Activated CD8-positive, alpha-beta memory T cell treated with anti-CD3 and anti-CD28 coated beads, Interleukin-2, amount 50 U/mL, for 1 hour (primary cell): ENCODE measurements around the gene EID2.

Experiments used
- DNase-seq: peaks from one replicate; pipeline ENCODE4 v3.0.0-alpha.2; 2020; ENCODE audit errors: extremely low read depth

Gene EID2

GRCh38 chr19:39539518-39540332, at the start of gene EID2:
Gene EID2, minus strand, starts transcription at chr19:39540161. Its CDS starts 82 bp downstream, at chr19:39540079.
- DNase-seq: peak; percentile 89

- DNase-seq: no peak
Observed at GRCh38 chr19:39588066-39588465, 48.1 kb upstream of the EID2 start.

GRCh38 chr19:39587496-39587895, 47.5 kb upstream of the EID2 start:
- no peak for DNase-seq

GRCh38 chr19:39582891-39583625, 43.1 kb upstream of the EID2 start:
- no peak for DNase-seq

- DNase-seq: no peak
Observed at GRCh38 chr19:39582442-39582841, 42.5 kb upstream of the EID2 start.

GRCh38 chr19:39568604-39569003, 28.6 kb upstream of the EID2 start:
- DNase-seq: no peak

GRCh38 chr19:39566064-39566463, 26.1 kb upstream of the EID2 start:
- no peak for DNase-seq

- no peak for DNase-seq
Observed at GRCh38 chr19:39563408-39563807, 23.4 kb upstream of the EID2 start.

- no peak for DNase-seq
Observed at GRCh38 chr19:39558624-39559117, 18.7 kb upstream of the EID2 start.

GRCh38 chr19:39557811-39558623, 18.1 kb upstream of the EID2 start:
- DNase-seq: no peak

GRCh38 chr19:39555883-39556282, 15.9 kb upstream of the EID2 start:
- no peak for DNase-seq

- DNase-seq: no peak
Observed at GRCh38 chr19:39554701-39555311, 14.8 kb upstream of the EID2 start.

GRCh38 chr19:39553082-39553652, 13.2 kb upstream of the EID2 start:
- no peak for DNase-seq

- no peak for DNase-seq
Observed at GRCh38 chr19:39550197-39550596, 10.2 kb upstream of the EID2 start.

GRCh38 chr19:39546599-39546998, 6.6 kb upstream of the EID2 start:
- DNase-seq: no peak

- DNase-seq: no peak
Observed at GRCh38 chr19:39544911-39545310, 5.0 kb upstream of the EID2 start.

- DNase-seq: no peak
Observed at GRCh38 chr19:39544226-39544903, 4.4 kb upstream of the EID2 start.

GRCh38 chr19:39543477-39543857, 3.5 kb upstream of the EID2 start:
- no peak for DNase-seq

- DNase-seq: no peak
Observed at GRCh38 chr19:39542206-39542605, 2.2 kb upstream of the EID2 start.

- DNase-seq: no peak
Observed at GRCh38 chr19:39540333-39540673, 342 bp upstream of the EID2 start.

- no peak for DNase-seq
Observed at GRCh38 chr19:39539165-39539517, 820 bp downstream of the EID2 start.
